ENCODE results near the gene SLC25A45. TPM values are rescaled to one million over a fixed set of nuclear protein-coding genes. Genes with fewer than 3 reads are reported as not detected.

Gene SLC25A45
- total RNA-seq, 1 donor, result 7.0 TPM

DNA sequence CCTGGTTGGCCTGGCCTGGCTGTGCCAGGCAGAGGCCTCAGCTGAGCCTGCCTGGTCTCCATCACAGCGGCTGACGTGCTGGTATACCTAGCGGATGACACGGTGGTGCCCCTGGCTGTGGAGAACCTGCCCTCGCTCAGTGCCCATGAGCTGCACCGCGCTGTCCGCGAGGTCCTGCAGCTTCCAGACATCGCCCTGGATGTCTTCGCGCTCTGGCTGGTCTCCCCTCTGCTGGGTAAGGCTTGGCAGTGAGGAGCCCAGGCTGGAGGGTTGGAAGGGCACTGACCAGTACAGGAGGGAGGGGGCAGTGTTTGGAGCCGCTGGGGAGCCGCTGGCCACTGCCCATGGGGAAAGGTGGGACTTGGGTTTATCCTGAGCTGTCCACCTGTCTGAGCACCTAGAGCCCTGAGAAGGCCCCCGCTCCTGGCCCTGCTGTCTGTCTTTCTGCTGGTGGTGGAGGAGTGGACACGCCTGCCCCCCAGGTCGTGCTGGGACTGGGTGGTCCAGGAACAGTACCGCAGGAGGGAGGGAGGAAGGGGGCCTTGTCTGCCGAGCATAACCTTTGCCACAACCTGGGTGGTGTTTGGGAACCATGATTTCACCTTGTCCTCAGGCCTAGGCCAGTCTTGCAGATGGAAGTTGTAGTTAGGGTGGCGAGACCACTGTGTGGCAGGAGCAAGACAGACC, 7.0 kb upstream of the SLC25A45 start:
- no peak for DNase-seq (ENCODE audit: low read depth in 2 of 3, low spot score in 2 of 3)

DNA sequence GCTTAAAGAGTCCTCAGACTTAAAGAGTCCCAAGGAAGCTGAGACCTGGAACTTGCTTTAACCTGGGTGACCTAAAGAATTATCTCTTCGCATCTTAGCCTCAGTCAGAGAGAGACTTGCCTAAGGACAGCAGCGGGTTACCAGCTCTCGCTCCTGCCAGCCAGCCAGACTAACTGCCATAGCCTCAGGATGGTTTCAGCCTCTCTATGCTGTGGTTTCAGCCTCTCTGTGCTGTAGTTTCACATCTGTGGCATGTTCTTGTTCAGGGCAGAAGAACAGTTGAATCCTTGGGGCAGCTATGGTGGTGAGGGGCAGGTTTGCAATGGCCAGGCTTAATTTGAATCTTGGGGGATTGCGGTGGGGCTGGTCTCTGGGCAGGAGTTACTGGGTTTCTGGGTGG, 6.3 kb upstream of the SLC25A45 start:
- no peak for DNase-seq (ENCODE audit: low read depth in 2 of 3, low spot score in 2 of 3)

DNA sequence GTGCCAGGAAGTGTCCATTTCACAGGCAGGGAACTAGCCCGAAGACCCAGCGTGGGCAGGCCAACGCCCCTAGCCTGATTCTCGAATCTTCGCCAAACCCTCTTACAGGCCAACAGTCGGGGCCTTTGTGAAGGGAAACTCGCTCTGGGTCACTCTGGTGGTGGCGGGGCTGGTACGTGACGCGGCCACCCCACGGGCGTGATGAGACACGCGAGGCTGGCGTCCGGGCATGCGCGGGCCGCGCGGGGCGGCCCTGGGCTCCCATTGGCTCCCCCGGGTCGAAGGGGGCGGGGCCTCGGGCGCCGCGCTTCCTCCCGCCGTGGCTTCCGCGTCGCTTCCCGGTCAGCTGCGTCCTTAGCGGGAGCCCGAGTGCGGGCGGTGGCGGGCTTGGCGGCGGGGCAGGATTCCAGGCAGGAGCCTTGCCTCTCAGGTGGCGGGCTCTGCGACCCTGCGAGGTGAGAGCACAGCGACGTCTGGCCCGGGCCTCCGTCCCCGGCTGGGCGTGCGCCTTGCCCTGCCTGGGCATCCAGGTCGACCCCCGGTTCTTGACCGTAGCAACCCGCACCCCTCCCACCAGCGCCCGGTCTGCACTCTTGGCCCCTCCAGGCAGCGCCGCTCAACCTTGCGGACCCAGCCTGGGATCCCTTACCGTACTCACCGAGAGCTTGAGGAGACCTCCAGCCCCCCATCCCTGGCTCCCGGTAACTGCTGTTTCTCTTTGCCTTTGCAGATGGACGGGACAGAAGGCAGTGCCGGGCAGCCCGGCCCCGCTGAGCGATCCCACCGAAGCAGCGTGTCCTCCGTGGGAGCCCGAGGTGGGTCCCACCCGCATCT, 4.1 kb upstream of the SLC25A45 start, which contains the start of gene FRMD8:
Gene FRMD8 (plus strand): TSS at position 331 of the 834 bp plus-strand sequence. CDS start 400 bp downstream, at position 731.
- DNase-seq (ENCODE audit: low read depth in 2 of 3, low spot score in 2 of 3), result peak; percentile 78 to 83 (median 80)

DNA sequence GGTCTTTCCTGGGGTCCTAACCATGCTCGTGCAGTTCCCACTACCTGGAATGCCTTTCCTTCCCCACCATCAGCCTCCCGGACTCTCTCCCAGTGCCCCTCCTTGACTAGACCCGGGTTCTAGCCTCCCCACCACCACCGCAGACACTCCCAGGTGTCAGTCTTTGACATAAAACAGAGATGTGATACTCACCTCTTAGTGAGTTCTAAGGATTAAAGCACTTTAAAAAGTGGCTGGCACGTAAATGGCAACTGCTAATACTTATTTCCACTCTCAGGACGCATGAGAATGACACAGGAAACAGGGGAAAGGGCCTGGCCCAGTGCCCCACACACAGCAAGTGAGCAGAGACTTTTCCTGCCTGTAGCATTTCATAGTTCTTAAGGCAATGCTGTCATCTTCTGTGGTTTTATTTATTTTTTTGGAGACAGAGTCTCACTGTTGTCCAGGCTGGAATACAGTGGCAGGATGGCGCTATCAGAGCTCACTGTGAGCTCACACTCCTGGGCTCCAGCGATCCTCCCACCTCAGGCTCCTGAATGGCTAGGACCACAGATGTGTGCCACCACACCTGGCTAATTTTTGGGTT, 1.9 kb upstream of the SLC25A45 start:
- DNase-seq (ENCODE audit: low read depth in 2 of 3, low spot score in 2 of 3), result no peak

DNA sequence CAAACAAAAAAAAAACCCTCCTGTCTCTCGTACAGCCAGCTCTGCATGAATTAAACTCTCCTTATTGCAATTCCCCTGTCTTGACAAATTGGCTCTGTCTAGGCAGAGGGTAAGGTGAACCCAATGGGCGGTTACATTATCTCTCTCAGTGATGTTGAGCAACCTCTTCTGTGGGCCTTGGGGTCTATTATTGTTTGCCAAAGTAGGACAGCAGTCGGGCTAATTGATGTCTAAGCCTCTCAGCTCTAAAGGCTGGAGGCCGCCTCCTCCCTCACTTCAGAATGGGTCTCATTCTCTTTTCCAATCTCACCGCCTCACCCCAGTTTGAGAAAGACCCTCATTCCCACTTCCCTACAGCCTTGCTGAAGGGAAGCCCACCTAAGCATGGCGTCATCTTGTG, 1.3 kb upstream of the SLC25A45 start:
- no peak for DNase-seq (ENCODE audit: low read depth in 2 of 3, low spot score in 2 of 3)

DNA sequence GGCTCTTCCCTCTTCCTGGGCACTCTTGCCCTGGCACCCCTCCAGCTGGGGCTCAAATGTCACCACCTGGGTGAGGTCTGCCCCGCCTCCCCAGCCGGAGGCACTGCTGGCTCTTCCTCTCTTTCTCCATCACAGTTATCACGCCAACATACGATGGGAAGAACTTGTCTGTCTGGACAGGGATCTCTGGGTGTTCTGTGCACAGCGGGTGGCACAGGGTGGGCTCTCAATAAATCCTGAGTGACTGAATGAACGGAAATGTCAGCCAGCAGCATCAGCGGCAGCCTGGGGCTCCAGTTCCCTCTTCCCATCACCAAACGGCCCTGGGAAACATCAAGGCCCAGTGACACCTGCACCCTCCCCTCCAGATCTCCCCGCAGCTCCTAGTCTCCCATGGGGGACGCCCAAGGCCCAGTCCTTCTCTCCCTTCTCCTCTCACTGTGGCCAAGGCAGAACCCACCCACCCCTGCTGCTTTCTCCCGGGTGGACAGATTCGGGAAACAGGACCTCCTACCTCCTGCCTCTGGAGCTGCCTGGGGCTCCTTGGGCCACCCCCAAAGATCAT, 440 bp upstream of the SLC25A45 start:
- no peak for DNase-seq (ENCODE audit: low read depth in 2 of 3, low spot score in 2 of 3)

DNA sequence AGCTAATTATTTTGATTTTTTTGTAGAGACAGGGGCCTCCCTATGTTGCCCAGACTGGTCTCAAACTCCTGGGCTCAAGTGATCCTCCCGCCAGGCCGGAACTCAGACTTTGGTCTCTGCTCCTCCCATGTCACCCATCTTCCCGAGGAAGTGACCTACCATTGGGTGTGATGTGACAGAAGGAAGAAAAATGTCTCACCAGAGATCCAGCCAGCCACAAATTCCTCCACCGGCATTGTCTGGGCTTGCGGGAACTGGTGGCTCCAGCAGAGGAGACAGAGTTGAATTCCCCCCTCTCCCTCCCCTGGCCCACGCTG, 772 bp downstream of the SLC25A45 start:
- DNase-seq (ENCODE audit: low read depth in 2 of 3, low spot score in 2 of 3), result no peak

DNA sequence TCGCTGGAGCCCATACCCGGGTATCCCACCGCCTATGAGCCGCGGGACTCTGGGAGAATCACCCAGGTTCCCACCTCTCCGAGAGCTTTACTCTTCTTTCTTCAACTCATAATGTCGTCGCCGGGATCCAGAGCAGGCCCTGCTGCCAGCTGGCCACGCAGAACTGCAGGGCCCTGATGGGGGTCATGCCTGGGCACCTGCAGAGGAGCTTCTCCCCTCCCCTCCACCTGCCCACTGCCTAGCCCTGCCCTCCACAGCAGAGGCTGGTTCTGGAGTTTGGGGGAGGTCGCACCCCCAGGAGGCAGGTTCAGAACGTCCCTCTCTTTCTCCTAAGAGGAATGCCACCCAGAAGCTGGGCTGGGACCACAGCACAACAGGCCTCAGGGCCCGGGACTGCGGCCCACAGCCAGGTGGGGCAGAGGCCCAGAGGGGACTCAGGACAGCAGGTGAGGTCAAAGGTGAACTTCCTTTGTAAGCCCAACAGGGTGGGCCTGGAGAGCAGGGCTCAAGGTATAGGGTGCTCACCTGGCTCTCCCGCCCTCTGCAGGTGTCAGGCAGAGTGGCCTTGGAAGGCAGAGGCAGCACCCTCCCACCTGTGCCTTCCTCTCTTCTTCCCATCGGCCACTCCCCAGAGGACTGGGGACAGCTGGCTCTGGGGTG, 1.9 kb downstream of the SLC25A45 start:
- no peak for DNase-seq (ENCODE audit: low read depth in 2 of 3, low spot score in 2 of 3)

DNA sequence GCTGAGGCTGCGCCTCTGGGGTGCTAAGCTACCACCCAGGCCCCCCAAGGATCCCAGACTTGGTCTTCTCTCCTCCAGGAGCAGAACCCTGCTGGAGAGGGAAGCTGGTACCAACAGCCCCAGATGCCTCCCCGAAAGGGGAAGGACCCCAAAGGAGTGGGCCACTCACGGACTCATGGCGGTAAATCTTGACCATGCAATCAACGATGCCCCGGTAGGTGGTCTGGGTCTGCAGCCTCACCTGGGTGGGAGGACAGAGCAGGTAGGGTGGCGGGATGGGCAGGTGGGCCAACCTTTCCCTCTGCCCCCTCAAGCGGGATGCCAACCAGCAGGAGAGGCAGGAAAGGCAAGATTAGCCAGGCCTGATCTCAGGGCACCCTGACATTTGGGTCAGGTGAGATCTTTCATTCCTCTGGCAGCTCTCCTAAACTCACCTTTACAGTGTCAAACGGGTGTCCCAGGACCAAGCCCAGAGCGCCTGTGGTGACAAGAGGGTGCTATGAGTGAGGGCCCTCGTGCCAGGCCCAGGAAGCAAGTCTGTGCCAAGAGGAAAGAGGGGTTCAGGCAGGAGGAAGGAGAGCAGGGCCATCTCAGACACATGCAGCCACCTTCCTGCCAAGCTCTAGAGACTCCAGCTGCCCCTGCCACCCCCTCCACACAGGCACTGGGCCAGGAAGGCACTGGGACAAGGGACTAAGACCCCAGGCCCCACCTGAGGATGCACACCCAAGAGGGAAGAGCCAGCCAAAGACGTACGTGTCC, 2.6 kb downstream of the SLC25A45 start:
- DNase-seq (ENCODE audit: low read depth in 2 of 3, low spot score in 2 of 3), result no peak

DNA sequence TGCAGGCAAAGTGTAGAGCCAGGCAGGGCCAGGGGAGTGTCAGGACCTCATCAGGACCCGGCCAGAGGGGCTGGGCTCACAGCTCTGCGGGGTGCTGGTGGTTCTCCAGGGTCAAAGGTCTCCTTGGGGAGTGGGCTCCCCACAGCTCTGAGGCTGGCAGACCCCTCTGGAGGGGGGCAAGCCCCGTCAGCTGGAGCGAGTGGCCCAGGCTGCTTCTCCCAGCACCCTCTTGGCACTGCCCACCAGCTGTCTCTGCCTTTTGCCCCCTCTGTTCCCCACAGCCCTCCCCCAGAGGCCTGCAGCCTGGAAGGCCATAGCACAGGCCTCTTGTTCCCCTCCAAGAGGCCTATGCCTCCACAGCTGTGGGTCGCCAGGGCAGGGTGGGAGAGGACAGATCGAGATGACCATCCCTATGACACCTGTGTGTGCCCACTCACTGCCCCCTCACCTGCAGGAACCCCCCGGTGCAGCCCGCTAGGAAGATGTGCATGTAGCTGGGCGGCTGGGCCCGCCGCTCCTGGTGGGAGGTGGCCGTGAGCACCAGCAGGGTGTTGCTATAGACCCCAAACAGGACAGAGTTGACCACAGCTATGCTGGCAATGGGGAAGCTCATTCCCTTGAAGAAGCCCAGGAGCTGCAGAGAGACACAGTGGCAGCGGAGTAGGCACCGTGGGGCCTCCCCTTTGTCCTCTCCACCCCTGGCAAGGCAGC, 3.4 kb downstream of the SLC25A45 start:
- DNase-seq (ENCODE audit: low read depth in 2 of 3, low spot score in 2 of 3), result no peak

DNA sequence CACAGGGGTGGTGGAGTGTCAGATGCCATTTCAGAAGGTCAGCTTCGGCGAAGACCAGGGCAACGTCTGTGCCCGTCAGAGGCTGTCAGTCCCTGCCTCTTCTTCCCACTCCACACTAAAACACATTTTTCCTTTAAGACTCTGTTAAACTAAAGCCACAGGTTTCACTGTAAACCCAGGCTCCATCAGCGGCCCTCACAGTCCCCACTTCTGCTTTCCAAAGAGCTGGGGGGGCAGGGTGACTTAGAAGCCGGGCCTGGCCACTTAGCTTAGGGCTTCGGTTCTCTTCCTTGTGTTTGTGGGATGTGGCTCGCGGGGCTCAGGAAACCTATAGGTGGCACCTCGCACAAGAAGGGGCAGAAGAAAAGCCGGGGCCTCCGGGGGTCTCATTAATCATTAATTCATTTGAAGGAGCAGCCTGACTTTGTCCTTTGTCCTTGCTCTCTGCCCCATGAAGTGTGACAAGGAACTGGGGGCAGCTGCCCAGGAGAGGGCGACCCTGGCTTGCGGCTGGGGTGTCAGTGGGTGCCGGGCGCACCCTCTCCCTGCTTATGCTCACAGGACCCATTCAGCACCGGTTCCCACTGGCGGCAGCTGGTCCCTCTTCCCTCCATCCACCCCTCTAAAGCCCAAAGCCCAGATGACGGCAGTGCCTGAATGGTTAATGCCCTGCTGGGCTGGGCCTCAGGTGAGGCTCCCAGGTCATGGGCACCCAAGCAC, 4.1 kb downstream of the SLC25A45 start:
- peak in 2 of 3 donors; percentile 68 to 85 for DNase-seq (ENCODE audit: low read depth in 2 of 3, low spot score in 2 of 3)

DNA sequence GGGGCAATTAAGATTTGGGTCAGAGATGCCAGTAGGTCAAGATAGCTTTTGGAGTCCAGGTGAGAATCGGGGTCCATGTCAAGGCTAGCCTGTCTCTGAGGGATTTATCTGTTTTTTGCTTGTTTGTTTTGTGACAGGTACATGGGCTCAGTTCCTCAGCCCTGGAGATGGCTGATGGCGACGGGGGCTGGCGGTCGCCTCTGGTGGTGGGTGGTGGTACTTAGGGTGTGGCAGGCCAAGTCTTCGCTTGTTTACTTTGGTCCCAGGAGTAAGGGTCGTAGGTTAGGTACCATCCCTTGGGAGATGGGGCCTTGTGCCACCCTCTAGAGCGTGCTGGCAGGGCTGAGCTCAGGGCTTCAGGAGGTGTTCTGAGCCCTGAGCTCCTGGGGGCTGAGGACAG, 4.7 kb downstream of the SLC25A45 start:
- peak in 1 of 3 donors; percentile 33 for DNase-seq (ENCODE audit: low read depth in 2 of 3, low spot score in 2 of 3)

DNA sequence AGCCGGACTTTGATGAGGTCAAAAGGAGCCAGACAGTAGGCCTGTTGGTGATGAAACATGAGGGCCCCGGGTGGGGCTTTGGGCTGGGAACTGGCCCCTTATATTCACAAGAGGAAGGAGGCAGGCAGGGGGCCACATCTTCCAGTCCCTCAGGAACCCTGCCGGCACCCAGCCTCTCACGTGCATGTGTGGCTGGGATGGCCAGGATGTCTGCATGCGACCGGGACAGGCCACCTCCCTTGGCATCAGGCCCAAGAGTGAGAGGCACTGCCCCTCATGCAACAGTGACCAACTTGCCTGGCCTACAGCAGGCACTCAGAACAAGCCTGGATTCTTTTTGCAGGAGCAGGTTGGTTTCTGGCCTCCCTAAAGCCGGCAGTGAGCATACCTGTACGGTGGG, 5.4 kb downstream of the SLC25A45 start:
- DNase-seq (ENCODE audit: low read depth in 2 of 3, low spot score in 2 of 3), result no peak

DNA sequence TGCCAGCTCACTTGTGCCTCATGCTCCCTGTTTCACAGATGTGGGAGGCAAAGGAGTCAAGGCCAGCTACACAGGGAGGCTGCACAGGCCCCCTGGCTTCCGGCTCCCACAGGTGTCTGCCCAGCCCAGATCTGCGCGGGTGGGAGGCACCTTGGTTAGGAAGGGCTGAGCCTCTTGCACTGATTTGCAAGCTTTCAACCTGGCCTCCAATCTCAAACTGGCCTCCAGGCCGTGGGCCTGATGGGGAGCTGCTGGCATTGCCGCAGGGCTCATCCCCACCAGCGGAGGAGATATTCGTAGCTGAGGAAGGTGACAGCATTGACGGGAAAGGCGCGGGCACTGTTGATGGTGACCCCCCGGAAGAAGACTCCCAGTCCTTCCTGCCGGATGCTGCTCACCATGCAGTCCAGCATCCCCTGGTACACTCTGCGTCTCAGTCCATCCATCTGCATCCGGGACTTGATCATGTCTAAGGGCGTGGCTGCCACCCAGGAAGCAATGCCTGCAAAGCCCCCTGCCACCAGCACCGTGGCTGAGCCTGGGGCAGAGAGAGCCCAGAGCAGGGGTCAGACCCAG, 6.2 kb downstream of the SLC25A45 start:
- DNase-seq (ENCODE audit: low read depth in 2 of 3, low spot score in 2 of 3), result no peak

DNA sequence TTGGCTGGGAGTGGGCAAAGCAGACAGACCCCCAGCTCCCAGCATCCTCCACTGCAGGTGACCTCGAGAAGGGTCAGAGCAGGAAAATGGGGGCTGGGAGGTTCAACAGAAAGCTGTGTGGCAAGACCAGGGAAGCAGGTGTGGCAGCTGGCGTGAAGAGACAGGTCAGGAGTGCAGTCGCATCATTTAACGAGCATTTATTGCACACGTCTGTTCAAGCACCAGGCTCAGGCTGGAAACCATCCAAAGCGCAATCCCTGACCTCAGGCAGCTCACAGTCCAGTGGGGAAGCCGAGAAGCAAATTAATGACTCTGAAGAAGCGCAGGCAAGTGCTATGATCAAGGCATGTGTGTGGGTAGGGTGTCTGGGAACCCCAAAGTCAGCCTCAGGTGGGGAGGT, 7.4 kb downstream of the SLC25A45 start:
- DNase-seq (ENCODE audit: low read depth in 2 of 3, low spot score in 2 of 3), result no peak

DNA sequence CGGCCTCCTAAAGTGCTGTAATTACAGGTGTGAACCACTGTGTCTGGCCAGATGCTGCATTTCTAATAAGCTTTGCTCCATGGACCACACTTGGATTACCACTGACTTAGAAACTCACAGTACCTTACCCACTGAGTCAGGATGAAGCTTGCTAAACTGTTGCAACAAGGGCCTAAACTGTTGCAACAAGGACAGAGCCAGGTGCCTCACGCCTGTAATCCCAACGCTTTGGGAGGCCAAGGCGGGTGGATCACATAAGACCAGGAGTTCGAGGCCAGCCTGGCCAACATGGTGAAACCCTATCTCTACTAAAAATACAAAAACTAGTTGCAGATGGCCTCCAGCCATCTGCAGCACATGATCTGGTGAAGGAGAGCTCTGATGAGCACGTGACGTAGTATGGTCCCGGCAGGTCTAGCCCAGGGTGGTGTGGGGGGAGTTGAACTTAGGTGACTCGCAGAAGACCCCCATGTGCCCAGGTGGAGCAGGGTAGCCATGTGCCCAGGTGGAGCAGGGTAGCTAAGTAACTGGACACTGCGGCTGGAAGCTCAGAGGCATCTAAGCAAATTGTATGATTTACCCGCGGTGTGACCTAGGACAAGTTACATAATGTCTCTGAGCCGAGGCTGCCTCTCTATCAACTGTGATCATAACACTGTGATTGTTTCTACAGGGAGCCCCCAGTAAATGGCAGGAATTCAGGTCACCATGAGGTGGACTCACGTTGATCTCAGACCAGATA, 8.4 kb downstream of the SLC25A45 start:
- DNase-seq (ENCODE audit: low read depth in 2 of 3, low spot score in 2 of 3), result no peak

DNA sequence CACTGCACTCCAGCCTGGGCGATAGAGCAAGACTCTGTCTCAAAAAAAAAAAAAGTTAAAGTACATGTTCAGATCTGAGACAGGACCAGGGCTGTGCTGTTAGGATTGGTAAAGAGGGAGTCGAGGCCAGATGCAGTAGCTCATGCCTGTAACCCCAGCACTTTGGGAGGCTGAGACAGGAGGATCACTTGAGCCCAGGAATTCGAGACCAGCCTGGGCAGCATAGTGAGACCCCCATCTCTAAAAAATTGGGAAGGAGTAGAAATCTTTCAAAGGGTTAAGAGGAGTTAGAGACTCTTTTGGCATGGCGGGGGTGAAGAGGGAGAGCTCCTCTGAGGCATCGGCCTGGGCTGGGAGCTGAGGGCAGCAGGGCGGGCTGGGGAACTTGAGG, 11.8 kb downstream of the SLC25A45 start:
- no peak for DNase-seq (ENCODE audit: low read depth in 2 of 3, low spot score in 2 of 3)

DNA sequence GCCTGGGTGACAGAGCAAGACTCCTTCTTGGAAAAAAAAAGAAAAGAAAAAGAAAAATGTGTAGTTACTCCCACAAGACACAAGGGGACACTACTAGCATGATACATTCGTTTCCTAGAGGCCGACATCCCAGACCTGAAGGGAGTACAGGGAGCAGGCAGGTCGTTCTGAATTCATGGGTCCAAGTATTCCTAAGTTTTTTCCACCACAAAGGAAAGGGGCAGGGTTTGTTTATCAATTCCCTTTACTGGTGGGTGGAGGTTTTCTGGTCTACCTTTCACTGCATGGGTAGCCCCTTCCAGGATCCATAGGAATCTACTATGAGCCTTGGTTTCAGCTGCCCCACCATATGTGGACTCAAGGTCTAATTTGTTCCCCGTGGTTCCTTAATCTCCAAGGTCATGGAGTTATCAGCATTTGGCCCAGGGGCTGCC, 16.1 kb downstream of the SLC25A45 start:
- peak in 2 of 3 donors; percentile 63 to 82 for DNase-seq (ENCODE audit: low read depth in 2 of 3, low spot score in 2 of 3)
